ENCODE measurements around the gene MOCS2.

- TF ChIP-seq POLR2A (IDR thresholded peaks at IDR 0.05), result no peak
- TF ChIP-seq CTCF (IDR thresholded peaks at IDR 0.05), result no peak
These were observed 29.3 kb downstream of the MOCS2 start for GRCh38 chr5:53080271-53080670.

All from uterus (tissue), 2 donors.